ENCODE data around the gene PCOLCE2.

DNA sequence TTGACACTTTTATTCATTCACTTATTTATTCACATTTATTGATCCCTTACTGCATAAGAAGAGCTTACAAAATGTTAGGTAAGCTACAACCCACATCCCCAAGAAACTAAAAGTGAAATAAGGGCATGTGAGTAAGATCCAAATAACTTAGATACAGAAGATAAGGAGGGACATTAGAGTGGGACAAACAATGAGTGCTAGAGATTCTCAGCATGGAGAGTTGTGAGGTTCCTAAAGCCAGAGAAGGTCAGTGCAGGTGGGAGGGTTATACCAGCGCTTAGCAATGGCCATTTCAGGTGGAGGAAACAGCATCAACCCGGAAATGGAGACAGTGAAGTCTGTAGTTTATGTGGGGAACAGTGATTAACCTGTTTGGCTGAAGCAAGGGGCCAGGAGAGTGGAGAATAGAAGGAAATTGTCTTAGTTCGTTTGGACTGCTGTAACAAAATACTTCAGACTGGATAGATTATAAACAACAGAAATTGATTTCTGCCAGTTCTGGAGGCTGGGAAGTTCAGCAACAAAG is 25.5 kb upstream of the PCOLCE2 start:
- no peak for TF ChIP-seq CTCF (IDR thresholded peaks at IDR 0.05)
- TF ChIP-seq EP300 (IDR thresholded peaks at IDR 0.05), result no peak
- no peak for TF ChIP-seq POLR2A (IDR thresholded peaks at IDR 0.05)

Data from gastroesophageal sphincter (tissue), 3 donors.